Measurements from ENCODE around the gene NFKBIB.
"Not testable (repeated sequence)": the region's sequence is repeated elsewhere in the genome, so short reads cannot be mapped to it uniquely, and the experiment has no call there.

NFKBIB gene

GRCh38 chr19:38856813-38857212, 43.0 kb upstream of the NFKBIB start:
- TF ChIP-seq, protein P1, sequence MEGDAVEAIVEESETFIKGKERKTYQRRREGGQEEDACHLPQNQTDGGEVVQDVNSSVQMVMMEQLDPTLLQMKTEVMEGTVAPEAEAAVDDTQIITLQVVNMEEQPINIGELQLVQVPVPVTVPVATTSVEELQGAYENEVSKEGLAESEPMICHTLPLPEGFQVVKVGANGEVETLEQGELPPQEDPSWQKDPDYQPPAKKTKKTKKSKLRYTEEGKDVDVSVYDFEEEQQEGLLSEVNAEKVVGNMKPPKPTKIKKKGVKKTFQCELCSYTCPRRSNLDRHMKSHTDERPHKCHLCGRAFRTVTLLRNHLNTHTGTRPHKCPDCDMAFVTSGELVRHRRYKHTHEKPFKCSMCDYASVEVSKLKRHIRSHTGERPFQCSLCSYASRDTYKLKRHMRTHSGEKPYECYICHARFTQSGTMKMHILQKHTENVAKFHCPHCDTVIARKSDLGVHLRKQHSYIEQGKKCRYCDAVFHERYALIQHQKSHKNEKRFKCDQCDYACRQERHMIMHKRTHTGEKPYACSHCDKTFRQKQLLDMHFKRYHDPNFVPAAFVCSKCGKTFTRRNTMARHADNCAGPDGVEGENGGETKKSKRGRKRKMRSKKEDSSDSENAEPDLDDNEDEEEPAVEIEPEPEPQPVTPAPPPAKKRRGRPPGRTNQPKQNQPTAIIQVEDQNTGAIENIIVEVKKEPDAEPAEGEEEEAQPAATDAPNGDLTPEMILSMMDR (IDR thresholded peaks at IDR 0.05; ENCODE audit: extremely low read depth, missing control alignments), result no peak
- DNase-seq (ENCODE audit: low spot score), result no peak

DNA sequence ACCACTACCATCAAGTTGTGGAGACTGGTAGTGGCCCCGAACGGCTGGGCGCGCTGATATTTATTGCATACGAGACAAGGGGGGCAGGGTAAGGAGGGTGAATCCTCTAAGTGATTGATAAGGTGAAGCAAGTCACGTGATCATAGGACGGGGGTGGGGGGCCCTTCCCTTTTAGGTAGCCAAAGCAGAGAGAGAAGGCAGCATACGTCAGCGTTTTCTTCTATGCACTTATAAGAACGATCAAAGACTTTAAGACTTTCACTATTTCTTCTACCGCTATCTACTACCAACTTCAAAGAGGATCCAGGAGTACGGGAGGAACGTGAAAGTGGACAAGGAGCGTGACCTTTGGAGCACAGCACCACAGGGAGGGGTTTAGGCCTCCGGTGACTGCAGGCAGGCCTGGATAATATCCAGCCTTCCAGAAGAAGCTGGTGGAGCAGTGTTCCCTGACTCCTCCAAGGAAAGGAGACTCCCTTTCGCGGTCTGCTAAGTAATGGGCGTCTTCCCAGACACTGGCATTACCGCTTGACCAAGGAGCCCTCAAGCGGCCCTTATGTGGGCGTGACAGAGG, 40.1 kb upstream of the NFKBIB start:
- DNase-seq (ENCODE audit: low spot score), result not testable (repeated sequence)

DNA sequence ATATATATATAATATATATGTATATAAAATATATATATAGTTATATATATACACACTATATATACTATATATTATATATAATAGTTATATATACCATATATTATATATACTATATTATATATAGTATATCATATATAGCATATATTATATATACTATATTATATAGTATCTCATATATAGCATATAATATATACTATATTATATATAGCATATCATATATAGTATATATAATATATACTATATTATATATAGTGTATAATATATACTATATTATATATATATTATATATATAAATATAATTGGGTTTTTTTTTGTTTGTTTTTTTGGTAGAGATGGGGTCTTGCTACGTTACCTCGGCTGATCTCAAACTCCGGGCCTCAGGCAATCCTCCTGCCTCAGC, 38.4 kb upstream of the NFKBIB start:
- no peak for DNase-seq (ENCODE audit: low spot score)
- TF ChIP-seq, protein P1 (IDR thresholded peaks at IDR 0.05; ENCODE audit: extremely low read depth, missing control alignments), result no peak

DNA sequence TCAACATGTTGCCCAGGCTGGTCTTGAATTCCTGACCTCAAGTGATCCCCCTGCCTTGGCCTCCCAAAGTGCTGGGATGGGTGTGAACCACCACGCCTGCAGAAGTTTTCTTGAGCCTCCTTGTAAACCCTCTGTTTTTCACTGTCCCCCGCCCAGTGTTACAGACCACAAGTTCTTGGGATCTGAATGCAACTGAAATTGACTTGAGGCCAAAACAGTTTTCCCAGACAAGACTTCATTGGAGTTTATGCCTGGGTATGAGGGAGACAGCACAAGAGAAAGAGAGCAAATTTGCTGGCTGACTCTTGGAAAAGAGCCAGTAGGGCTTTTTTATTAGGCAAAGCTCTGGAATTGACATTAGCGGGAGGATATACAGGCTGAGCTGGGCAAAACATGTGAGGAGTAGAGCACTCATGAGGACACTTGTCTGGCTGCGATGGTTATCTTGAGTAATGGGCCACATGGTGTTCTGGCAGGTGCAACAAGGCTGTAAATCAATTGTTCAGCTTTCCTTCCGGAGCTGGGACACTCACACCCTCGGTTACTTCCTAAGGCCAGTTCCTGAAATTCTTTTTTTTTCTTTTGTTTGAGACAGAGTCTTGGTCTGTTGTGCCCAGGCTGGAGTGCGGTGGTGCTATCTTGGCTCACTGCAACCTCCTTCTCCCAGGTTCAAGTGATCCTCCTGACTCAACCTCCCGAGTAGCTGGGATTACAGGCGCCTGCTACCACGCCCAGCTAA, 37.3 kb upstream of the NFKBIB start:
- no peak for DNase-seq (ENCODE audit: low spot score)
- TF ChIP-seq, protein P1 (IDR thresholded peaks at IDR 0.05; ENCODE audit: extremely low read depth, missing control alignments), result no peak

- TF ChIP-seq, protein P1 (IDR thresholded peaks at IDR 0.05; ENCODE audit: extremely low read depth, missing control alignments), result no peak
- no peak for DNase-seq (ENCODE audit: low spot score)
Measured at GRCh38 chr19:38867171-38867780, 32.5 kb upstream of the NFKBIB start.

- TF ChIP-seq, protein P1 (IDR thresholded peaks at IDR 0.05; ENCODE audit: extremely low read depth, missing control alignments), result no peak
- DNase-seq (ENCODE audit: low spot score), result no peak
Measured at GRCh38 chr19:38868551-38868950, 31.2 kb upstream of the NFKBIB start.

DNA sequence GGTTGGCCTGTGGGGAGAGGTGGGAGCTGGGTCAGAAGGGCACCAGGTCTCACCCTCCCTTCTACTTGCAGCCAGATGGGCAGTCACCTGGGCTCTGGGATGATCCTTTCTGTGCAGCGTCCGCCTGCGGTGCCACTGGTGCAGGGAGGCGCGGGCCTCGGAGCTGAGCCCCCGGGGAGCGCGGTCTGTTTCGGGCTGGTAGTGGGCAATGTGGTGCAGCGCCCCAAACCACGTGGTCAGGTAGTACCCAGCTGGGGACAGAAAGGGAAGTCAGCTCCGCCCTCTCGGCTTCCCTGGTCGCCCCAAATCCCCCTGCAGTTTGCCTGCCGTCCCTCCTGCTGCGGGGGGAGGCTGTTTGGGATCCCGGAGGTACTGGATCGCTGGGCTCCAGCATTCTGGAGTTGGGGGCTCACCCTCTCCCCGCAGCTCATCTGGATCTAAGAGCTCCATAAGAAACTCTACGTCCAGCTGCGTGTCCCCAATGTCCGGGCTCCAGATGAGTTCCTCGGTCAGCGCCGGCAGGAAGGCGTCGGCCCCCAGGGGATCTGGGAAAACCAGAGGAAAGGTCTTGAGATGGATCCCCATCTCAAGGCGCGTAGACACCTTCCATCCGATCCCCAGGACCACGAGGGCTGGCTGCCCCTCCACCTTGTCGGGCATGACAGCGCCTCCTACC, 30.5 kb upstream of the NFKBIB start:
- DNase-seq (ENCODE audit: low spot score), result peak; percentile 50
- TF ChIP-seq, protein P1 (IDR thresholded peaks at IDR 0.05; ENCODE audit: extremely low read depth, missing control alignments), result no peak

Measured in GM20000 (cell line).